Activated CD4-positive, alpha-beta T cell treated with anti-CD3 and anti-CD28 coated beads for 24 hours (primary cell): ENCODE results near the gene BBLN.
A peak's percentile ranks its signal among the peaks of the same experiment; 100 is the strongest.
"Not testable (repeated sequence)": the region's sequence is repeated elsewhere in the genome, so short reads cannot be mapped to it uniquely, and the experiment has no call there.

Source experiments
- DNase-seq, 2 donors: peaks; one replicate each; pipeline ENCODE4 v3.0.0-alpha.2; 2020; ENCODE audit warnings: low read depth in 2 of 2

BBLN gene

DNA sequence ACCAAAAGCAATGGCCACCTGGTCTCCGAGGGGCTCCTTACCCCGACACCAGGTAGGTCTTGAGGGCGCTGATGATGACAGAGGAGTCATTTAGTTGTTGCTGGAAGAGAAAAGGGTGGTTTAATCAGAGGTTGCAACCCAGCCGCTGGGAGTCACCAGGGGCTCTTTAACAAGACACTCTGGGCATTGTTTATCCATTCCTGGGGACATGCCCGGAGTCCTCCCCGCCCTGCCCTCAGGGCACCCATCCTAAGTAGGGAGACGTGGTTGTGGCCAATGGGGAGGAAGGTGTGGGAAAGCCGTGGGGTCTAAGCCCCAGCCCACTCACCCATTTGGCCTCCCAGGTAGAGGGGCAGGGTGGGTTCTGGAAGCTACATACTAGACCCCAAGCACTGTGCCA is 35.6 kb upstream of the BBLN start:
- DNase-seq, result no peak

DNA sequence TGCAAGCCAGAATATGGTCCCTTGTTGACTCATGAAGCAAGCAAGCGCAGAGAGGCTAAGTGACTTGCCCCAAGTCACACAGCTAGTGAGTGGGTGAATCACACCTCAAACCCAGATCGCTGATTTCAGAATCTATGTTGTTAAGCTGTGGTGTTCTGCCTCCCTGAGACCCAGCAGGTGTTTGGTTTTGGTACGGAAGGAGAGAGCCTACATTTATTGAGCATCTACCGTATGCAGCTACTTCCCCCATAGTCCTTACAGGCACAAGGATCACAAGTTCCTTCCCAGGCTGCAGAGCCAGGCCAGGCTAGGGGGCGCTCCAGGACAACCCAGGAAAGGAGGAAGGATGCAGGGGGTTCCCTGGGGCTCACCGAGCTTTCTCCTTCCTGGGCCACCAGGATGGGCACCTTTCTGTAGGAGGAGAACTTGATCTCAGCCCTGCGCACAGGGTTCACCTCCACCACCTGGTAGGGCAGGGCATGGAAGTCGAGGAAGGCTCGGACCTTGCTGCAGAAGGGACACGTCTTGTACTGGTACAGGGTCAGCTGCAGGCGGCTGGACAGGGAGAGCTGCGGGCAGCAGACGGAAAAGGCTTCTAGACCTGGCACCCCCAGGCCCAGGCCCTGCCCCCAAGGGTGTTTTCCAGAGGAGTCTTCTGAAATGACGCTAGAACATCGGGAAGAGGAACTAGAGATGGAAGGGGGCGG is 35.0 kb upstream of the BBLN start:
- peak in 1 of 2 donors; percentile 31 for DNase-seq

DNA sequence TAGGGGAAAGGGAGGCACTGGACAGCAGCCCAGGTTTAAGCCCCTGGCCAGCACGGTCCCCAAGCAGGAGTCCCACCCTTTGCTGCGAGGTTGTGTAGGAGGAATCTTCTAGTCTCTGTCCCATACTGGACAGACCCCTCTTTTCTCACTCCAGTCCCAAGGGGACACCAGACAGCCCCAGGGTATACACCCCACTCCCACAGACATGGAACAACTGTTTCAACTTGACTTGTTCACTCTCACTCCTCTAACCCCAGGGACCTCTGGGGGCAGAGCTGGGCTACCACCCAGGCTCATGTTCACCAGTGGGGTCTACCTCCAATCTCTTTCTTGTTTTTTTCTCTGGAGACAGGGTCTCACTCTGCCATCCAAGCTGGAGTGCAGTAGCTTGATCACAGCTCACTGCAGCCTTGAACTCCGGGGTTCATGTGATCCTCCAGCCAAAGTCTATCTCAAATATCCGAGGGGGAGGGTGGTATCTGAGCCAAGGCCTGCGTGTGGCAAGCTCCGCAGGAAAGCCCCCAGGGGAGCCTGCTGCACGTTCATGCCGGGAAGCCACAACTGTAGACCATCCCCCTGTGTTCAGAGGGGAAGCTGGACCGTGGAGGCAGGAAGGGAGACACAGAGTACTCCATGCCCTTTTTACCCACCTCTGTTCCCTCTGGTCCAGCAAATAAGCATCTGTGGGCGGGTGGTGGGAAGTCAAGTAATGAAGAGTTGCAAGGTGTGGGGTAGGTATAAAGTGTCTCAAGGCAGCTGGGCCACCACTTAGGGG is 34.3 kb upstream of the BBLN start:
- no peak for DNase-seq

DNA sequence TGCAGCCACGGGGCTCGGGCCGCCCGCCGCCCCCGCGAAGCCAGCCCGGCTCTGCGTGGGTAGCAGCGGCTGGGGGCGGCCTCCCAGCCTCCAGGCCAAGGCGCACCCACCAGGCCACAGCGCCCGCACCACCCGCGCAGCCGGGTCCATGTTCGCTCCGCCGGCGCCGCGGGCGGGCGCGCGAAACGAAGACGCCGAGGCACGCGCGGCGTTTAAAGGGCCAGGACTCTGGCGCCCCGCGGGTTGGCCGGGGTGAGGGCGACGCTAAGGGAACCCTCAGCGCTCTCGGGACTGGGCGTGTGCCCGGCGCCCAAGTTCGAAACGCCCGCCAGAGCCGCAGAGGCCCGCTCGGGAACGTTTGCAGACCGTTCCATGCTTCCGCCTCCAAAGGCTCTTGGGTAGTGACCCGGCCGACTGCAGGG is 32.5 kb upstream of the BBLN start, which contains the start of gene PTGES2:
Gene PTGES2 (minus strand): TSS at position 162 of the 422 bp plus-strand sequence. CDS start 12 bp downstream, at position 150.
- peak; percentile 57 to 69 for DNase-seq

DNA sequence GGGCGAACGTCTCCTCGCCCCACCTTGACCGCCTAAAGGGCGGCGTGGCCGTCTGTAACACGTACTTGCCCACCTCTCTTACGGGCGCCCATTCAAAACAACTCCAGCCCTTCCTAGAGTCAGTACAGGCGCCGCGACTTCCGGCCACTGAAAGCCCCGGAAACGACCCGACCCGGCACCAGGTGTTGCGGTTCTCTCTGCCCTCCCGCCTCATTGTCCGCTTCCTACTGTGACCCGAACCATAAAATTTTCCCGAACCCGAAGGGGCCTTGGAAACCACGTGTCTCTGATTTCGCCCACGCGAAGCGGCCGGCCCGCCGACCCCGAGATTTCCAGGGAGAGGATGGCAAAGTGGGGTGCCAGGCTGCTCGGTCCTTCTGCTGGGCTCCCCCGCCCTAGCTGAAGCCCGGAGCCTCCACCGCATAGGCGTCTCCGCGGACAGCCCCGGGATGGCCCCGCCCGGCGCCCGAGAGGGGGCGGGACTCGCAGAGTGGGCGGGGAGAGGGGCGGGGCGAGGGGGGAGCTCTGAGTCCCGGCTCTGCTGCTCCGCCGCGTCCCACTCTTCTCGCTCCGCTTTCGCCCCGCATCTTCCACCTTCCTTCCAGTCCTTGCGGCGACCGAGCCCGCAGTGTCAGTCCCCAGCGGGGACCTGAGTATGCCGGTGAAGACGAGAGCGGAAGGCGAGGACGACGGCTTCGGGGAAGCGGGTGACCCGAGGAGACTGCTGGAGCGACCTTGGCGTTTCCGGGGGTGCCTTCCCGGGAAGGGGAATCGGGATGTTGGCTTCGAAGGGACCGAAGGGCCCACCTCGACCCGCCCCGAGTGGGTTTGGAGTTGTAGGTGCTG is 31.9 kb upstream of the BBLN start:
- peak; percentile 72 to 76 for DNase-seq

DNA sequence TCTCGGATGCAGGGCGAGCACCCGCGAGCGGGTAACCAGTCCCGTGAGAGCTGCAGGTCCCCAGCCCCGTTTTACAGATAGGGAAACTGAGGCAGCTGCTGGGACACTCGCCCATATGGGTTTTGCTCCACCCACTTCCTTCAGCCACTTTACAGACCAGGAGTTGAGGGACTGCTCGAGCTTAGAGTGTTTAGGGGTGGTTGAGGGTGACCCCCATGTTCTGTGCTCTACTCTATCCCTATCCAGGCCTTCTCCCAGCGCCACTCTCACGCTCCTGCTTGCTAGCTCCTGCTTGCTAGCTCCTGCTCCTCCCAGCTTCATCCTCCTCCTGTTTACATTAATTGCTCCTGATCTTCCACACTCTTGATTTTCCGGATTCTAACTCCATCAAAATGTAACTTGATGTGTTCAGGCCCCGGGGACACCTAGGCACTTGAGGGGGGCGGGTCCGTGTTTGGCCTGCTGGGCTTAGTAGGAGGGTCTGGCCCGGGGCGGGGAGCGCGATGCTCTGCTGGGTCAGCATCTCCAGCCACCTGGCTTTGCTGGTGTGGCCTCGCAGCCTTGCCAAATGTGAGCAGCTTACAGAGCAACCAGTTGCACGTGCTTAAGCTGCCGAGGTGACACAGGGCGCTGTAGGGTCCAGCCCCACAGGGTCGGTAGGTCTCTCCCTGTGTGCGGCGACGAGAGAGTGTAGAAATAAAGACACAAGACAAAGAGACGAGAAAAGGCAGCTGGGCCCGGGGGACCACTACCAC is 31.1 kb upstream of the BBLN start:
- no peak for DNase-seq

DNA sequence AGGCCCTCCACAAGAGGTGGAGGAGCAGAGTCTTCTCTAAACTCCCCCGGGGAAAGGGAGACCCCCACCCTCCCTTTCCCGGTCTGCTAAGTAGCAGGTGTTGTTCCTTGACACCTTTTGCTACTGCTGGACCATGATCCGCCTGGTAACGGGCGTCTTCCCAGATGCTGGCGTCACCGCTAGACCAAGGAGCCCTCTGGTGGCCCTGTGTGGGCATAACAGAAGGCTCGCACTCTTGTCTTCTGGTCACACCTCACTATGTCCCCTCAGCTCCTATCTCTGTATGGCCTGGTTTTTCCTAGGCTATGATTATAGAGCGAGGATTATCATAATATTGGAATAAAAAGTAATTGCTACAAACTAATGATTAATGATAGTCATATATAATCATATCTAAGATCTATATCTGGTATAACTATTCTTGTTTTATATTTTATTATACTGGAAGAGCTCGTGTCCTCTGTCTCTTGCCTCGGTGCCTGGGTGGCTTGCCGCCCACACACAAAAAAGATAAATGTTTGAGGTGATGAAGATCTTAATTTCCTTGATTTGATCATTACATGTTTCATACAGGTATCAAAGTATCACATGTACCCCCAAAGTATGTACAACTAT is 30.0 kb upstream of the BBLN start:
- peak in 1 of 2 donors; percentile 48 for DNase-seq

DNA sequence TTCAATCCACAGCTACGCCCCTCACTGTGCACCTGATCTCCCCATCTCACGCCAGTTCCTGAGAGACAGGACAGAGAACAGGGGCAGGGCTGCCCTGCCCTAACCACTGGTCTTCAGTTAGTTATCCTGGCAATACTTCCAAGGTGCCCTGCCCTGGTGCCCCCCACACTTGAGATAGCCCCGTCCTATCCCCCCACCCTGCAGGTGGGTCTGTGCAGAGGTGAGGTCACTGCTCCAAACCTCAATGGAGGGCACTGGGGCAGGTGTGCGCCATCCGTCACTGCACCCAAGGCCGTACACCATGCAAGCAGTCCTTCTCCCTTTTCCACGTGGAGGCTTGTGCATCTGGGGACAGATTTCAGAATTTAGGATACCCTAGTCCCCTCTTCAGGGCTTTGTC is 29.4 kb upstream of the BBLN start:
- not testable (repeated sequence) for DNase-seq

DNA sequence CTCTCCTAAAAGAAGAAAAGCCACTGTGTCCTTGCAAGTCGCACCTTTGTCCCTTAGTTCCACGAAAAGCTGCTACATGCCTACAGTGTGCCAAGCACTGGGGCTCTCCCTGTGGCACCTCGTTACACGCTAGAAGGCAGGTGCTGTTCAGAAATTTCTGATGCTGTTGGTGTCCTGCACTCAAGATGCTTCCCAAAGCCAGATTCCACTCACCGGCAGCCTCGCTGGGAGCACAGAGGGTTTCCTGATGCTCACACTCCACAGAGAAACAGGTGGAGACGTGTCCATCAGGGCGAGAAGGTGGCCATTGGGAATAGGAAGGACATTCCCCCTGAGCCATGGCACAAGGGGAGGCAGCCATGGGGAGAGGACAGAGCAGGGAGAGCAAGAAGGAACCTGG is 28.7 kb upstream of the BBLN start:
- not testable (repeated sequence) for DNase-seq

DNA sequence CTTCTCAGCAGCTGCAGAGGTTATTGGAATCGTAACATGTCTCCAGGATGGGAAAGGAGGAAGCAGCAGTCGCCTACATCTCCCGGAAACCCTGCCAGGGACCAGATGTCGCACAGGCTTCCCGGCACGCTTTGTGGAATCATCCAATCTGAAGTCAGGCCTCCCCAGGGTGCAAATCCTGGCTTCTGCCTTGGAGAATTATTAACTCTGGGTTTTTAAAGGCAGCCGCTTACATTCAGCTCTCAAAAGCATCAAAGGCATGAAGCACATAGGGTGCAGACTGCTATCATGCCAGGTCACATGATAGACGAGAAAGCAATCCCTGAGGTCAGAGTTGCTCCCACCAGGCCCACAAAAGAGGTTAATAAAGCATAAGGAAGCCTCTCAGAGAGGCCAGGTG is 27.9 kb upstream of the BBLN start:
- not testable (repeated sequence) for DNase-seq

DNA sequence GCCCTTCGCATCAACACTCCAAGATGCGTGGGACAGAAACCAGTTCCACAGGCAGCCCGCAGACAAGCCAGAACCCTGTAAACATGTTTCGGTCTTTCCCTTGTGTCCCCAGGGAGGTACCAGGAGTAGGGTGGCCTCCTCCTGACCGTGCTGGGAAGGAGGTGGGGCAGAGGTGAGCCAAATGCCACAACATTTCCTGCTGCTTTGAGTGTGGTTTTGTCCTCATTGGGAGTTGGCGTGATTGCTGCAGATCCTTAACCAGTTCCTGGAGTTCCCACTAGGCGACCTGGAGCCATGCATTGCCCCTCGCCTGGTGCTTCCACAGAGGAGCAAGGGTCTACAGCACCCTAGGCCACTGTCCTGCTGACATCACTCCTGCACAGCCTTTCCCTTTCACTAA is 24.5 kb upstream of the BBLN start:
- not testable (repeated sequence) for DNase-seq

DNA sequence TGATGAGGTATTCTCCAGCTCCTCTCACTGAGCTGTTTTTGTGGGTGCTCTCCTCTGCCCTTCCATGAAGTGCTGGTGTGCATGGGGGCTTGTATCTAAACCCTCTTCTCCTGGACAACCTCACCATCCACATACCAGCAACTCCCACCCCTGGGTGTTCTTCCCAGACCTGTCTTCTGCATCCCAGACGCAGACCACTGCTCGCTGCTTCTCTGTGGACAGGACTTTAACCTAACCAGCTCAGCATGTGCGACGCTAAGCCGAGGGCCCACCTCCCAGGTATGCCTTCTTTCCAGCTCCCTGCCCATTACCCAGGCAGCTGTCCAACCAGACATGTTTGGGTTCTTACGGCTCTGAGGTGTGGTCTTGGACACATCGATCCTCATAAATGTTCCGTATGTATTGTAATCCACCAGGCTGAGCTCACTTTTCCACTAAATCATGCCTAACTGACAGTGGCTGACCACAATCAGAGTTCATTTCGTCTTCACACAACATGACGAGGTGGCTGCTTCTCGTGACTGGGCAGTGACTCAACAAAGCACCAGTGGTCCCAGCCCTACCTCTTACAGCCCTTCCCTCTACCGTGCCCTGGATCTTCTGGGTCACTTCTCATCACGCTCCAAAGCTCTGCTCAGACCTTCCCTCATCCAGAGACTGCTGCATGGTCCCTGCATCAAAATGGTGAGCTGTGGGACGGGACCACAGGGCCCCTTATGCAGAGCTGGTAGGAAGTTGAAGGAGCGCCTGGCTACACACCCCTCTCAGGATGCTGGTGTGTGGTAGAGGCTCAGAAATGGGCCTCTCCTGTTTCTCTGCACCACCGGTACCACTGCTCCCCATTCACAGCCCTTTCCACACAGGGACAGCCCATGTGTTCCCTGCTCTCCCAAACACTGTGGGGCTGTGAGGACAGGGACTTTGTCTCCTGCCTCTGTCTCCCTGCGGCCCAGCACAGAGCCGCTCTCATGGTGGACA is 23.0 kb upstream of the BBLN start:
- DNase-seq, result no peak

DNA sequence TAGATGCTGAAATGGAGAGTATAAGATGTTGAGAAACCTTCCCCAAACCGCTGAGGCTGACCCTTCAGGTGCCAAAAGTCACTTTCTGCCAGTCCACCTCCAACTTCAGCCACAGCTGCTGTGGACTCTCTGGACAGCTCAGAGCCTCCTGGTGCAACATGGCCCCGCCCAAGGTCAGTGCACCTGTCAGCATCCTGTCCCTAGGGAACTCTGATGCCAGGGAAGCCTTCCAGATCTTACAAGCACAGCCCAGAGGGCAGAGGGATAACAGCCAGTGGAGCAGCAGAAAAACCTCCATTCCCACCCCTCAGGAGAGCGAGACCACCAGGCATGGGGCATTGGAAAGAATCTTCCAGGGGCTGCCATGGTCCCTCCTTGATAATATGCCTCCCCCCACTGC is 22.1 kb upstream of the BBLN start:
- DNase-seq, result no peak

DNA sequence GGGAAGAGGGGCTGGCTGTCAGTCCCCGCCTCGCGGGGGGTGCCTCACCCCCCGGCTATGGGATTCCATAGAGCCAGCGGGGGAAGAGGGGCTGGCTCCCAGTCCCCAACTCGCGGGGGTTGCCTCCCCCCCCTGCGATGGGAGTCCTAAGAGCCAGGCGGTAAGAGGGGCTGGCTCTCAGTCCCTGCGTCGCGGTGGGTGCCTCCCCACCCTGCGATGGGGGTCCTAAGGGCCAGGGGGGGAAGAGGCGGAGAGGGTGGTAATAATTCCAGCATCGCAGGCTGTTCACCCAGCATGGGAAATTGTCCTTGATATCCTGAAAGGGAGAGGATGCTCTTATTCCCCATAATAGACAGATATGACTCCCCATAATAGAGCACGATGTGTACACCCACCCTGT is 20.4 kb upstream of the BBLN start:
- no peak for DNase-seq

DNA sequence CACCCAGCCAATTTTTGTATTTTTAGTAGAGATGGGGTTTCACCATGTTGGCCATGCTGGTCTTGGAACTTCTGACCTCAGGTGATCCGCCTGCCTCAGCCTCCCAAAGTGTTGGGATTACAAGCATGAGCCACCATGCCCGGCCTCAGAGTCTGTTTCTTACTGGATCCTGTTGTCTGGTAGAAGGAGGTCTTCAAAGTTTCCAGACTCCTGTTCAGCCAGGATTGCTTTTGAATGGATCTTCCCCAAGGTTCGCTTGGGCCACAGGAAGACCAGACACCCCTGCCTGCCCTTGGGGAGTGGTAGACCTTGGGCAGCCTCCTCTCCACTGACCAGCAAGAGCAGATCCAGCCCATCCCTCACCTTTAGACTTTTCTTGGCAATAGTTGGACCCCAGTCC is 18.5 kb upstream of the BBLN start:
- no peak for DNase-seq

DNA sequence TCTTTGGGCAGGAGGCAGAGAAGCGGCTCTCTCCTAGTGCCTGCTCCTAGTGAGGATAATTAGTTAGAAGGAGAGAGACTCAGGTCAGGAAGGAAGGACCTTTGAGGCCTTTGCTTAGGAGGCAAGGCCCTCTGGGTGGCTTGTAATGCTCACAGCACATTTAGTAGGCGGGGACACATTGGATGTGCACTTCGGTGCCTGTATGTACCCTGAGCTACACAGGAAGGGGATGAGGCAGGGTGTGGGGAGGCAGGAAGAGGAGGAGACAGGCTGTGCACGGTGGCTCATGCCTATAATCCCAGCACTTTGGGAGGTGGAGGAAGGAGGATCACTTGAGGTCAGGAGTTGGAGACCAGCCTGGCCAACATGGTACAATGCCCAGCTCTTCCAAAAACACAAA is 18.0 kb upstream of the BBLN start:
- DNase-seq, result no peak

DNA sequence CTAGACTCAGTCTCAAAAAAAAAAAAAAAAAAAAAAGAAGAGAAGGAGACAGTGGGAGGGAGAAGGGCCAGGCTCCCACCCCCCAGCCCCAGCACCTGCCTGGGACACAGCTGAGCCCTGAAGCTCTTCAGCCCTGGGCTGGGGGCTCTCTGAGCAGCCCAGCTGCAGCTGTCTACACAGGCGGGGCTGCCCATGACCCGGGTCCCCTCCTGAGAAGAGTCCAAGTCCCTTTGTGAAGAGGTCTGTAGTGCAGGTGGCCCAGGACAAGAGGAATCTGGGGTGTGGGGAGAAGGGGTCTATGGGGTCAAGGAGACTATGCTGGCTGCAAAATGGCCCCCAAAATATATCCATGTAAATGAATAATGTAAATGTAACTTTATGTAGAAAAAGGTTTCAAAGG is 17.5 kb upstream of the BBLN start:
- DNase-seq, result no peak

DNA sequence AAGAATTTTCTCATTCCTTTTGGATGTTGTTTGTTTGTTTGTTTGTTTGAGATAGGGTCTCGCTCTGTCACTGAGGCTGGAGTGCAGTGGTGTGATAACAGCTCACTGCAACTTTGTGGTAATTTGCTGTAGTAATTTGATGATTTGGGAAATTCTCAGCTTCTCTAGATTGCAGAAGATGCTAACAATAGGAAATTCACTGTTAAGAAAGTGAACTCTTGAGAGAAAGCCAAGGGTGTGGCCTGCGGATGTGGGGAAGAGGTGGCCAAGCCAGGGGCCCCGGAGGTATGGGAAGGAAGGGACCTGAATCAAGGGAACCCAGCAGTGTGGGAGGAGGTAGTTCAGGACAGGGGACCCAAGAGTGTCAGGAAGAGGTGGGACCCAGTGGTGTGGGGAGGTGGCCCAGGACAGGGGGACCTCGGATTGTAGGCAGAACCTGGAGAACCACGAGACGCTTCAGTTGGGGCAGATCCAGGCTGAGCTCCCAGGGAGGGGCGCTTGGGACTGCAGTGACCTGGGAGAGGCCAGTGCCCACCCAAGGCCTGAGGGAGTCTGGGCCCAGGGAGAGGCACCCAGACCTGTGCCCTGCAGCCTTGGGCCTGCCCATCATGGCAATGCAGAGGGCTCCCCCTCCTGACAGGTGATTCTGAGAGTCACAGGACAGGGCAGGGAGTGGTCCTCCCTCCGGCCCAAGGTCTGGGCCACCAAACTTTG is 16.4 kb upstream of the BBLN start:
- DNase-seq, result no peak
